GM12872 (cell line): ENCODE data around the gene FAM114A2.
A peak's percentile ranks its signal among the peaks of the same experiment; 100 is the strongest.

ENCODE experiments used
- TF ChIP-seq, protein P1 (sequence below): IDR thresholded peaks from 3 replicates; pipeline ENCODE4 v1.5.1; 2011; ENCODE audit warnings: low read depth, mild to moderate bottlenecking, low read length, moderate library complexity; ENCODE audit not compliant: insufficient read depth

Gene FAM114A2

DNA sequence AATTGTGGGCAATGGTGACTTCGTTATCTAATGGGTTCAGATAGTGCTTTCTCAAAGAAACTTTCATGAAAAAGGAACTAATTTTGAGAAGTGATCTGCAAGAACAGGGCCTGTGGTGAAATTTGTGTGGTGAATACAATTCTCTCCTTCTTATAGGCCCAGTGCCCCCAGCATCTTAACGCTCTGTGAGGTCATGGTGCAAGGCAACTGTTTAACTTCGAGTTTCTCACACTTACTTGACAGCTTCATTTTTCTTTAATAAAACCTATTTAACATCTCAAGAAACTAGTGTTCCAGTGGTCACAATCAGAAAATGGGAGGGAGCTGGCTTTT, 69.2 kb downstream of the FAM114A2 start:
- TF ChIP-seq, protein P1, sequence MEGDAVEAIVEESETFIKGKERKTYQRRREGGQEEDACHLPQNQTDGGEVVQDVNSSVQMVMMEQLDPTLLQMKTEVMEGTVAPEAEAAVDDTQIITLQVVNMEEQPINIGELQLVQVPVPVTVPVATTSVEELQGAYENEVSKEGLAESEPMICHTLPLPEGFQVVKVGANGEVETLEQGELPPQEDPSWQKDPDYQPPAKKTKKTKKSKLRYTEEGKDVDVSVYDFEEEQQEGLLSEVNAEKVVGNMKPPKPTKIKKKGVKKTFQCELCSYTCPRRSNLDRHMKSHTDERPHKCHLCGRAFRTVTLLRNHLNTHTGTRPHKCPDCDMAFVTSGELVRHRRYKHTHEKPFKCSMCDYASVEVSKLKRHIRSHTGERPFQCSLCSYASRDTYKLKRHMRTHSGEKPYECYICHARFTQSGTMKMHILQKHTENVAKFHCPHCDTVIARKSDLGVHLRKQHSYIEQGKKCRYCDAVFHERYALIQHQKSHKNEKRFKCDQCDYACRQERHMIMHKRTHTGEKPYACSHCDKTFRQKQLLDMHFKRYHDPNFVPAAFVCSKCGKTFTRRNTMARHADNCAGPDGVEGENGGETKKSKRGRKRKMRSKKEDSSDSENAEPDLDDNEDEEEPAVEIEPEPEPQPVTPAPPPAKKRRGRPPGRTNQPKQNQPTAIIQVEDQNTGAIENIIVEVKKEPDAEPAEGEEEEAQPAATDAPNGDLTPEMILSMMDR = no peak

DNA sequence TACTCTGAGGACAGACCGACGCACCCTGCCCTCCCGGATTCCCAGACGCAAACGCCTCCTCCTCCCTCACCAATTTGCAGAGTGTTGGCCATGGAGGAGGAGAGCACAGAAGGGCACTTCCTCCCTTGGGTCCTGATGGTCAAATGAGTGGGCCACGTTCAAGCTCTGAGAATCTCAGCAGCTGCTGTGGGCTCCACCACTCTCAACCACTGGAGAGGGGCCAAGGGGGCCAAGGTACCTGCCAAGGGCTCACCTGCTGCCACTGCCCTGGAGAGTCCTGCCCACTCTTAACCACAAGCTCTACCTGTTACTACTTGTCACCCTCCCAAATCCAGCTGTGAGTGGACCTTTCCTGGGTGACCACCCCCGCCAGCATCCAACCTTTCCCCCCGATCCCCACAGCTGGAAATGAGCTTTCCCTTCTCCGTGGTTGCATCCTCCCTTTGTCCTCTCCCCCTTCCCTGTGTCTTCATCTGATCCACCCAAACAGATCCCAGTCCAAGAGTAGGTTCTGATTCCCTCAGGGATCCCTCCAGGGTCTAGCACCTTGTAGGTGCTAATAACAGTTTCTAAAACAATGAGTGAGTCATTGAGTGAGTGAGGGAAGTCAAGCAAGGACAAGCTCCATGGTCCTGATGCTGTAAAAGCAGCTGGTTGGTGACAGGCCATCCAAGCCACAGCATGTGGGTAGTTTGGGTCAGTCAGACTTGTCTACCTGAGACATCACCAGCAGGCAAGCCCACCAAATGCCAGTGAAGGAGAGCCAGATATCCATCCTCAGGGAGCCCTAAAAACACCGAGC, 69.7 kb downstream of the FAM114A2 start:
- TF ChIP-seq, protein P1 = no peak

DNA sequence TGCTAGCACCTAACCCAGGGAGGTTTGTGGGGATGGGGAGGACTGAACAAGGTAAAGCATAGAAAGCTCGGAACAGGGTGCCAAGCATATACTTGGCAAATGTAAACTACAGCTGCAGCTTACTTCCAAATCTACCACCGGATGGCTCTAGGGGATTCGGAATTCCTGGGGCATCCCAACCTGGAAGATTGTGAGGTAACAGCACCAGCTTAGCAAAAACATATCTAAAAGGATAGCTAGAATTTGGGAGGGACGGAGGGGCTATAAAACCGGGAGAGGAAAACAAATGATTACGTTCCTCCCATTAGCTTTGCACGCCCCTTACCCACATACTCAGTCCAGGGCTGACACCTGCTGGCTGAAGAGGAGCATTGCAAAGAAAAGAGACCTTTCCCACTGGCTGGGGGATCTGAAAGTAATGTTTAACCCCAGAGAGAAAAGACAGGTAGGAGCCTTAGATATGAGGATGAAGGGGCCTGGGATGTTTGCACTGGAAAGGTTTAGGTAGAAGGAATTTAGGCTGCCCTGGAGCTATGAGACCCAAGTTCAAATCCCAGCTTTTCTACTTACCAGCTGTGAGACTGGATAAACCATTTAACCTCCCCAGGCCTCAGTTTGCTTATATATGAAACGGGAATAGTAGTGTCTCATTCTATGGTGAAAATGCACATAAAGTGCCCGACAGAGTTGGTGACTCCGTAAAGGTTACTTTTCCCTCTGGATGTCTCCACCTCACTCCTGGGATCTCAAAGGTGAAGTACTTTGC, 73.6 kb downstream of the FAM114A2 start:
- TF ChIP-seq, protein P1 = peak; percentile 86

DNA sequence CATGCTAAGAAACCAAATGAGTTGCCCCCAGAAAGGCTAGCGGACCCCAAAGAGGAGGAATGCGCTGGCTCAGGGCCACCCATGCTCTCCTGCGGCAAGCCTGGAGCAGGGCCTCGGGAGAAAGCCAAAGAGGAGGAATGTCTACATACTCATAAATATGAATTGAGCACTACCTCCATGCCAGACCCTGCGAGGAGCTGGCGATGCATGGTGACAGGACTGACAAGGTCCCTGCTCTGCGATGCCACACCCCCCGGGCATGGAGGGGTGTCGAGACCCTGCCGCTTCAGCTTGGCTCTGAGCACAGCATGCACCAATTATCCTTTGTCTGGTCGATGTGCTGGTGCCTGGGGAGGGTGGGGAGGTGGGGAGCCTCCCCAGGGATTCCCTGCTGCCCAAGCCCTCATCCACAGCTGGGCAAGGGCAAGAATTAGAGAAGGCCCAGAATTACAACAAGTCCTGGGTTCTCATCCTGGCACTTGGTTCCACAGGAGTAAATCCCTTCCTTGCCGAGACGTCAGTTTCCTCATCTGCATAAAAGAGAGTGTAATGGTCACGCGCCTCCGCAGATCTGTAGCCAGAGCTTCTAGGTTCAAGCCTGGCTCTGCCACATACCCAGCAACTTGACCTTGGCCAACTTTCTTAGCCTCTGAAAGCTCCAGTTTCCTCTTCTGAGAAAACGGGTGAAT, 74.4 kb downstream of the FAM114A2 start:
- TF ChIP-seq, protein P1 = no peak

DNA sequence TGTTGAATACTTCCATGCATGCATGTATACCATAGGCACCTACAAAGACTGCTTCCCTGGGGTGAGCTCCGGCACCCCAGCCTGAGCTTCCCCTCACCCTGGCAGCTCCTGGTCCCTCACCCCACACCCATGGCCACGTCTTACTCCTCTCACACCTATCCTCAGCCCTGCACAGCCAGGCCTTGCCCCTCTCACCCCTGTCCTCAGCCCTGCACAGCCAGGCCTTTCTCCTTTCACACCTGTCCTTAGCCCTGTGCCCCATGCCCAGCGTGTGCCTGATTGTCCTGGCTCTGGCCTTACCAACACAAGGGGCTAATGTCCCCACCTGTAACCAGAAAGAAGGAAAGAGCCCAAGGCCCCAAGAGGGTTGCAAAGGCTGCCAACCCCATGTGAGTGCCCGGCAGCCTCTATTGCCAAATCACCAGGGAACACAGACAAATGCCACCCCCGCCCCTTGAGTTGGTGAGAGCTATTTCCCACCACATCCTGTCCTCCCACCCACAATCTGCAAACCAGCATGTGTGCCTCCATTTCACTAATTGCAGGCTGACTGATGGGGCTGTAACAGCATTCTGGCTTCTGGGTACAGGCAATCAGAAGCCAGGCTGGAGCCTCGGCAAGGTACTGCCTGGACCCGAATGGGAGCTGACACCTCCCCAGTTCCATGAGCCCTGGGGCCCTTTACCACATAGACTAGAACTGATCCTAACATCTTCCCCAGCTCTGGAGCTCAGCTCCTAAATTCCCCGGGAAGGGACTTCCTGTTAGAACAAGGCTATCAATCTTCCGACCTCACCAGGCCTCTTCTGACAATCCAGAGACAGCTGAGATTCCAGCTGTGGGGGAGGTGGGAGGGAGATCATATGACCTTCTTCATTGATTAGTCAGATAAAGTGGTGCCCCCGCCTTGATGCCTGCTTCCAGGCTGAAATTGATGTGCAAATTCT, 78.2 kb downstream of the FAM114A2 start:
- TF ChIP-seq, protein P1 = no peak

DNA sequence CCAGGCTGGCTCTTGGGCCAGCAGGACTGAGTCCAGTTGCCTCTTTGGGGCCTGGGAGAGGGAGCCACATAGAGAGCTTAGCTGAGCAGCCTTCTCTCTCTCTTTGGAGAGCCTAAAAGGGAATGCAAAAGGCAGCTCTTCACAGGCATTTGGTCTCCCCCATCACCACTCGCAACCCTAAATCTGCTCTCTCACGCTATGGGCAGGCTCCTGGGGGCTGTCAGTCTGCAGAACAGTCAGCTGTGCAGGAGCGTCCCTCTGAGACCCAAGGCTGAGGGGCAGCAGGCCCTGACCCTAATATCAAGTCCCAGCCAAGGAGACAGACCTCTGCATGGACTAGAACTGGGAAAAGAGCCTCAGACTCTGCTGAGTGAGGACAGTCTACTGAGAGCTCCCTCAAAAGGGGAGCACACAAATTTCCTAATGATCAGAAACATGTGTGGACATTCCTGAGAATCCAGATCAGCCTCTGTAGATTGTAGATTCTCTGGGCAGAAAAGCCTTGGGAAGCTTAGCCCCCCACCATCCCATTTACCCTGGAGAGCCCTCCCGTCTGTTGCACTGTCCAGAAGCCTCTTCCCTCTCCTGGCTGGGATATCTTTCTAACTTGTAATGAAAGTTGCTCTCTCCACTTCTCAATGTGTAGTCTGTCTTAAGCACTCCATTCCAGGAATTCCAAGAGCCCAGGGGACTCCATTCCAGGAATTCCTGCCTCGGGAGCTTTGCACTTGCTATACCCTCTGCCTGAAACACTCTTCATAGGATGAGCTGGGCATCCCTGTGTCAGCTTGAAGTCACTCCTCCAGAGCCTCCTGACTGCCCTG, 79.4 kb downstream of the FAM114A2 start:
- TF ChIP-seq, protein P1 = no peak
